Sigmoid colon (tissue), 4 donors: ENCODE measurements around the gene FLT1.

Experiments used
- CTCF ChIP-seq, 4 experiments: fragments of 450-650 bp in 3 of 4; fragments of 200-600 bp in 1 of 4; IDR thresholded peaks; one replicate each; pipeline ENCODE4 v1.5.1; 2016 to 2019; ENCODE audit warnings: antibody characterized with exemption in 4 of 4, mild to moderate bottlenecking in 3 of 4, moderate library complexity in 2 of 4
- EP300 ChIP-seq, 4 donors: sonication (generic); formaldehyde crosslinking; IDR thresholded peaks; one replicate each; pipeline ENCODE4 v1.6.1; 2017; ENCODE audit warnings: antibody characterized with exemption in 4 of 4
- POLR2A ChIP-seq, 2 donors: fragments of 450-650 bp; IDR thresholded peaks; one replicate each; pipeline ENCODE4 v1.6.1; 2016; ENCODE audit warnings: antibody characterized with exemption in 2 of 2, mild to moderate bottlenecking in 2 of 2, moderate library complexity in 2 of 2
- POLR2AphosphoS5 ChIP-seq, 4 donors: sonication (generic); formaldehyde crosslinking; IDR thresholded peaks; one replicate each; pipeline ENCODE4 v1.6.1; 2017; ENCODE audit warnings: antibody characterized with exemption in 4 of 4

GRCh38 chr13:28438598-28439334 is 56.2 kb downstream of the FLT1 start:
- TF ChIP-seq CTCF (IDR thresholded peaks at IDR 0.05): no peak
- TF ChIP-seq POLR2A (IDR thresholded peaks at IDR 0.05): no peak
- TF ChIP-seq POLR2AphosphoS5 (IDR thresholded peaks at IDR 0.05): no peak
- TF ChIP-seq EP300 (IDR thresholded peaks at IDR 0.05): no peak
